ENCODE data around the gene AMOT. TPM values are rescaled to one million over a fixed set of nuclear protein-coding genes. Genes with fewer than 3 reads are reported as not detected.

AMOT gene
- total and polyA plus RNA-seq, 10 of the 15 experiments (the other 5 are each of a cell fraction or from before 2014, with no cell fraction given): 0.92 to 14.5 (median 2.9) TPM

GRCh38 chrX:112759966-112760365, 80.7 kb downstream of the AMOT start (continued):
- TF ChIP-seq POLR2A (IDR thresholded peaks at IDR 0.05; ENCODE audit: low read depth, low read length): no peak

- Histone ChIP-seq H3K4me2 (ENCODE audit: control insufficient read depth, insufficient read depth) (no peak overlapping the region), H3K27me3 (replicated peaks in 1 of 2; ENCODE audit: control insufficient read depth in 2 of 2, insufficient read depth in 2 of 2, low read length in 1 of 2) (no peaks in the 10 kb centered on the region), H3K36me3 (ENCODE audit: control insufficient read depth in 2 of 2, insufficient read depth in 2 of 2, low read length in 1 of 2) (no peaks in the 10 kb centered on the region), H3K79me2 (ENCODE audit: control insufficient read depth, insufficient read depth, low read length) (no peaks in the 10 kb centered on the region), H4K20me1 (ENCODE audit: control insufficient read depth, insufficient read depth) (no peaks in the 10 kb centered on the region), H3K4me1 (ENCODE audit: control insufficient read depth, insufficient read depth, low read length) (no peaks in the 10 kb centered on the region), H3K4me3 (no peak overlapping the region), H3K27ac (ENCODE audit: control insufficient read depth, insufficient read depth) (no peak overlapping the region), H3K9ac (ENCODE audit: control insufficient read depth, insufficient read depth, low read length) (no peak overlapping the region), H2AFZ (ENCODE audit: control insufficient read depth, low read depth, low read length) (no peak overlapping the region), H3K9me3 (replicated peaks; ENCODE audit: control insufficient read depth, insufficient read depth, low read length) (no peaks in the 10 kb centered on the region)
- intact Hi-C loops (cut with micrococcal nuclease; ENCODE audit: unreplicated experiment): no loop called here
- RAD21 ChIA-PET (ENCODE audit: unreplicated experiment): no interaction called here
- 20% methylated on average over 3 of the region's 3 CpGs for WGBS (ENCODE audit: insufficient coverage, insufficient replicate concordance, low lambda C conversion rate, missing lambda C conversion rate)
- BruUV-seq (replicated peaks): no TSS peak
- POLR2A ChIA-PET: no interaction called here
- CTCF ChIA-PET: no interaction called here
- ATAC-seq (no peak), FAIRE-seq (no peak), DNase-seq (ENCODE audit: low read depth, low spot score) (no peak)
- SMC1A ChIA-PET (ENCODE audit: uncharacterized antibody, unreplicated experiment): interaction anchor here (1.0 kb wide), 1 partner anchor 10 kb away, joined by 3 read pairs; no protein-coding TSS in a partner anchor
- TF ChIP-seq RELB (IDR thresholded peaks at IDR 0.05; ENCODE audit: low read depth) (no peak), NFXL1 (IDR thresholded peaks at IDR 0.05; ENCODE audit: borderline replicate concordance) (no peak), RAD51 (IDR thresholded peaks at IDR 0.05) (no peak), BACH1 (IDR thresholded peaks at IDR 0.05; ENCODE audit: borderline replicate concordance) (no peak), ATF2 (IDR thresholded peaks at IDR 0.05; ENCODE audit: low read length) (no peak), SREBF1 (IDR thresholded peaks at IDR 0.05; ENCODE audit: low read length) (no peak), NR2F1 (conservative IDR thresholded peaks at IDR 0.05) (no peak), IRF3 (IDR thresholded peaks at IDR 0.05) (no peak), NFIC (IDR thresholded peaks at IDR 0.05; ENCODE audit: low read depth, low read length) (no peak), JUND (IDR thresholded peaks at IDR 0.05; ENCODE audit: low read depth, low read length) (no peak), TCF7 (IDR thresholded peaks at IDR 0.05; ENCODE audit: borderline replicate concordance) (no peak), GATAD2B (conservative IDR thresholded peaks at IDR 0.05; ENCODE audit: low read depth) (no peak), SIX5 (IDR thresholded peaks at IDR 0.05; ENCODE audit: low read depth, low read length, severe bottlenecking) (no peak), PAX8 (IDR thresholded peaks at IDR 0.05) (no peak), WRNIP1 (IDR thresholded peaks at IDR 0.05; ENCODE audit: borderline replicate concordance, low read depth, low read length) (no peak), MLLT1 (IDR thresholded peaks at IDR 0.05) (no peak)
- in situ Hi-C loops (cut with MboI): no loop called here
Observed at GRCh38 chrX:112759512-112759911, 81.1 kb downstream of the AMOT start.
